Stimulated activated CD8-positive, alpha-beta memory T cell treated with anti-CD3 and anti-CD28 coated beads, Interleukin-2, amount 100 ng/mL, for 1 hour (primary cell): ENCODE measurements around the gene SUN2.

Experiments
- DNase-seq, 2 donors: peaks; one replicate each; pipeline ENCODE4 v3.0.0-alpha.2; 2020; ENCODE audit warnings: low read depth in 2 of 2

SUN2 gene

DNA sequence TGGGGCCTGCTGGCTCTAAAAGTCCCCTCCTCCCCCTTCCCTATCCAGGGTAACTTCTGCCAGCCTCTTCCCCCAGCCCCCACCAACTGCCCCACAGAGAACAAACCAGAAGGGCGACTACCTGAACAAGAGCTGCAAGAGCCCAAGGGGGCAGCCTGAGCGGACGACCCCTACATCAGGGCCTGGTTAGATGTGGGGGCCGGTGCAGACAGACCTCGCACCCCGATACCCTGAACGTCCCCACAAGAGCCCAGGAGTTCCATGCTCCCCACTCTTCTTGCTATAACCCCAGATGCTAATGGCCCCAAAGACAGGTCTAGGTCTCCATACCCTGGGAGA is 20.7 kb downstream of the SUN2 start:
- no peak for DNase-seq

DNA sequence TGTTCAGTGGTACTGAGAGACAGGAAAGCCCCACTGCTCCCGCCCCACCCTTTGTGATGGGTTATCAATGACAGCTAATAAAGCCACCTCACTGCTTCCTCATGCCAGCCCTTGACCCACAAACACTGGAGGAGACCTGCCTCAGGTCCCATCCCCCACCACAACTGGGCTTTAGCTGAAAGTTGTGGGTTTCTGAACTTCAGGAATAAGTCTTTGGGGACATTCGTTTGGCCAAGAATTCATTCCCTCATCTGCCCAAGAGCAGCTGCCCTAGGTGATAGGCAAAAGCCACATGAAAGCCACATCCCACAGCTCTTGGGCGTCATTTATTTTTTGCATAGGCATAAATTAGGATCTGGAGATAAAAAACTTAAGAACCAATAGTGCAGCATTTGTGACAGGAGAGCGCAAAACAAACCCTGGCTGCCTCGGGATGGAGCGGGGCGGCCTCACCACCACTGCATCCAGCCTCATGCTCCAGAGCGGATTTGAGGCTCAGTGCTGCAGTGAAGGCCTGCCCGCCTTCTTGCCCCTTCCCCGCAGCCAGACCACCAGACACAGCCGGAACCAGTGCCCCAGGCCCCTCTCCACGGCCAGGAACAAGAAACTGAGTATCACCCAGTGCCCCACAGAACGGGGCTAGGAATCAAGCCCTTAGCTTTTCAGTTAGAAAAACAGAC is 21.2 kb downstream of the SUN2 start:
- no peak for DNase-seq

DNA sequence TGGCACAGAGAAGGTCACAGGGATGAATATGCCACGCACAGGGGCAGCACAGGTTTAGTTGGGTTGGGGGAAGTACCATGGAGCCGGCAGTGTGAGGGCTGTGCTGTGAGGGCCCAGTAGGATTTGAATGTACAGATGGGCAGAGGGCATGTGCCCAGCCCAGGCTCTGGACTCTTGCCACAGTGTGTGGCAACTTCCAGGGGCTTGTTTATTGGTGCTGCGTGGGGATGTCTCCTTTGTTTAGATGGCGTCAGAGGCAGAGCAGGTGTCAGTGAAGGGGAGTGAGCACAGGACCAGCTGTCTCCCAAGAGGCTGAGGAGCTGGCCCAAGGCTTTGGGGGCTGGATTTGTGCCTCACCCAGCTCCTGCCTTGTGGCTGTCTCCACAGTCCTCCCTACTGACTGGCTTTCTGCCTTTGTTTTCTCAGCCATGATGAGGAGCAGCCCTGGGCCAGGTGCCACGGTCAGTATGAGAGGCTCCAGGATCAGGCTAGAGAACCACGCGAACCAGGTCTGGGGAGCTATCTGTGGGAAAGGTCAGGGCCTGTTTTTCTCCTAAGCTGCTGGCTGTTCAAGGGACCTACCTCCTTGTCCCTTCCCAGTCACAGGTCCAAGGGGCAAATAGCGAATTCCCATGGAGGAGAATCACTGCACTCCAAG is 21.9 kb downstream of the SUN2 start:
- no peak for DNase-seq

DNA sequence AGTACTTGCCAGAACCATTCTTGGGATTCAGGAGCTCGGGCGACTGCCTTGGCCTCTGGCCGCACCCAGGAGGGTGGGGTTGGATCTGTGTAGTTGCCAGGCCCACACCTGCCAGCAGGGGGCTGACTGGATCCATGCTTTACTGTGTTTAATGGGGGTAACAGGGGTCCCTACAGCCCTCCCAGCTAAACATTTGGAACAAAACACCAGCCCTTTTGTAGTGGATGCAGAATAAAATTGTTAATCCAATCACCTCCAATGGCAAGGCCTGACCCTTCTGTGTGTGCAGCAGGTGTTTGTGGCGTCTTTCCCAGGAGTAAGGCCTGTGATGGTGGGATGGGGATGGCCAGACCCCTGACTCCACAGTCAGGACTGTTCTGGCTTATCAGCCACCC is 22.5 kb downstream of the SUN2 start:
- no peak for DNase-seq

DNA sequence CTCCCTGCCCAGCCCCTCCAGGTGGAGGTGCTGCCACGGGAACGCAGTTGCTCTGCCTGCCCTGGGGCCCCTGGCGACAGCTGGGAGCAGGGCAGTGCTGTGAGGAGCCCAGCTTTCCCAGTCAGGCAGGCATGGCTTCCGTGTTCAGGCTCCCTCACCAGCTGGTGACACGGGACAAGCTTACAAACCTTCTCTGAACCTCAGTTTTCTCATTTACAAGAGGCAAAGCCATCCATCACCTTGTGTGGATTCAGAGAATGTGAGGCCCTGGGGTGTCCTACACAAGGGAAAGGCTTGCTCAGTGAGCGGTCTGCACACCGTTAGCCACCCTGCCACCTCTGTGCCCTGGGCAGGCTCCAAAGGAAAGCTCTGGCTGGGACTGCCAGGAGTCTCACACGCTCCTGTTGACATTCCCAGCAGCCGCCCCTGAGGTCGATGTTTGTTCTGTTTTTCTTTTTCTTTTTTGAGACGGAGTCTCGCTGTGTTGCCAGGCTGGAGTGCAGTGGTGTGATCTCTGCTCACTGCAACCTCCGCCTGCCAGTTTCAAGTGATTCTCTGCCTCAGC is 23.5 kb downstream of the SUN2 start:
- no peak for DNase-seq

DNA sequence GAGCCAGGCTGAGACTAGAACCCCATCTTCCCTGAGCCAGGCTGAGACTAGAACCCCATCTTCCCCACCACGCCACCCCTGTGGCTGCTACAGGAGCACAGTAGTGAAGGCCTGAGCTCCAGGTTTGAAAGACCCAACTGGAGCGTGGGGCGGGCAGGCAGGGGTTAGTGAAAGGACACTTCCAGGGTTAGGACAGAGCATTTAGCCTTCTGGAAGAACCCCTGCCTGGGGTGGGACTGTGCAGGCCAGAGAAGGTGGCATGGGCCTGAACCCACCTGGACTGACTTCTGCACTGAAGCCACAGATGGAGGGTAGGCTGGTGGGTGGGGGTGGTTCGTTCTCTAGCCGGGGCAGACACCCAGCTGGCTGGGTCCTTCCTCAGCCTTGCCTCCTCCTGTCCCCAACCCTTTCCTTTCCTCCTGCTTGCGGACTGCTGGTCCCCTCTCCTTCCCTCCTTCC is 24.1 kb downstream of the SUN2 start:
- DNase-seq = no peak

DNA sequence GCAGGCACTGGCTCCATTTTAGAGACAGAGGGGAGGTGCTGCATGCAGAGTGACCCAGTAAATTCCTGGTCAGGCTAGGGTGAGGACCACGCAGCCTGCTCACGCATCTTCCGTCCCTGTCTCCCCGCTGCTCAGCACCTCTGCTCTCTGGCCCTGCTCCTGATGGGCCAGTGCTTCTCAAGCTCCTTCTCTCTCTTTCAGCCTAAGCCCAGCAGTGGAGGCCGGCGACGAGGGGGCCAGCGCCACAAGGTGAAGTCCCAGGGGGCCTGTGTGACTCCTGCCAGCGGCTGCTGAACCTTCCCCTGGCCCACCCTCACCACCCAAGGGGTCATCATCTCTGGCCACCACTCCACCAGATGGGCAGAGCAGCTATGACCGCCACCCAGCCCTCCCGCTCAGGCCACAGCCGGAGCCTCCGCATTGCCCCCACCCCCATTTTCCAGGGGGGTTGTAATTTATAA is 25.4 kb downstream of the SUN2 start:
- no peak for DNase-seq

DNA sequence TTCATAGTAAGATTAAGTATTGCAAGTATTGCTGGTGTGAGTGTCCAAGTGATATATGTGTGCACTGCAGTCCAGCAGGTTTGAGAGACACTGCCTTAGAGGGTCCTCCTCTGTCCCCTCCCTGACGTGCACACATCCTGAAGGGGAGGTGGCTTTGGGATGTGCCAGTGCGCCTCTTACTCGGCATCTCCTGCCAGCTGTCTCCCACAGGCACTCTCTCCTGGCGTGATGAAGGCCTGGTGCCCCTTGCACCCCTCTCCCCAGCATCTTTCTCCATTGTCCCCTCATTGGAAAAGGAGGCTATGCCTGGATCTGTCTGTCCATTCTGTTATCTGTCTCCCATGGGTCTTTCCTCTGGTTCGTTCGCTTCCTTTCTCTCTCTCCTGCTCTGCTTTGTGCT is 25.9 kb downstream of the SUN2 start:
- no peak for DNase-seq

DNA sequence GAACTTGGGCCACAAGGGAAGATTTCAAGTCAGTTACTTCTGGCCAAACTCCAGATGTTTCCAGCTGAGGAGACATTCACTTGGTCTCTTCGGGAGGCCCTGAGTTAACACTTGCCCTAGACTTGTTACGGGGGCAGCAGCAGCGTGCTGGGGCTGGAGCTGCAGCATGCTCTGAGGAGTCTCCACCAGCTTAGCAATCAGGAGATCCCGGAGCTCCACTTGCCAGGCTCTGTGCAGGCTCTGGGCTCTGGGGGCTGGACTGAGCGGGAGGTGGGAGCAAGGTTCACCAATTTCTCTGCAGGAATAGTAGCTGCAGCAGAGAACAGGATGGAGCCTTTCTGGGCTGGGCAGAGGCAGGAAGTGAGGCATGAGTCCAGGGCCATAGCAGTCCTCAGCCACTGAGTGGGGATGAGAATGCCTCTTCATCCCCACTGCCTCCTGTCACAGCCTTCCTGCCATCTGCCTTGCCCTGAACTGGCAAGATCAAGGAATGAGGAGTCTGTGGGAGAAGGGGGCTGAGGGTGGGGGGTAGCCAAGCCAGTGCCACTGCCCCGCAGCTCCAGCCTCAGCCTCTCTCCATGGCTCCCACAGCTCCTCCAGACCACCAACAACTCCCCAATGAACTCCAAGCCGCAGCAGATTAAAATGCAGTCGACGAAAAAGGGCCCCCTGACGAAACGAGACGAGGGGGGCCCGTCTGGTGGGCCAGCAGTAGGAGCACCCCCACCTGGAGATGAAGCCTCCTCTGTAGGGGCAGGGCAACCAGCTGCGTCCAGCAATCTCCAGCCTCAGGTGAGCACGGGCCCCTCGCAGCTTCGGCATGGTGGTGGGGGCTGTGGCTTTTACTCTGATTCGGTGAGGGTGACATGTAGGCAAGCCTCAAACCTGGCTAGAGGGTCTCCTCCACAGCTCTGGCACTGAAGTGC is 26.7 kb downstream of the SUN2 start:
- no peak for DNase-seq

DNA sequence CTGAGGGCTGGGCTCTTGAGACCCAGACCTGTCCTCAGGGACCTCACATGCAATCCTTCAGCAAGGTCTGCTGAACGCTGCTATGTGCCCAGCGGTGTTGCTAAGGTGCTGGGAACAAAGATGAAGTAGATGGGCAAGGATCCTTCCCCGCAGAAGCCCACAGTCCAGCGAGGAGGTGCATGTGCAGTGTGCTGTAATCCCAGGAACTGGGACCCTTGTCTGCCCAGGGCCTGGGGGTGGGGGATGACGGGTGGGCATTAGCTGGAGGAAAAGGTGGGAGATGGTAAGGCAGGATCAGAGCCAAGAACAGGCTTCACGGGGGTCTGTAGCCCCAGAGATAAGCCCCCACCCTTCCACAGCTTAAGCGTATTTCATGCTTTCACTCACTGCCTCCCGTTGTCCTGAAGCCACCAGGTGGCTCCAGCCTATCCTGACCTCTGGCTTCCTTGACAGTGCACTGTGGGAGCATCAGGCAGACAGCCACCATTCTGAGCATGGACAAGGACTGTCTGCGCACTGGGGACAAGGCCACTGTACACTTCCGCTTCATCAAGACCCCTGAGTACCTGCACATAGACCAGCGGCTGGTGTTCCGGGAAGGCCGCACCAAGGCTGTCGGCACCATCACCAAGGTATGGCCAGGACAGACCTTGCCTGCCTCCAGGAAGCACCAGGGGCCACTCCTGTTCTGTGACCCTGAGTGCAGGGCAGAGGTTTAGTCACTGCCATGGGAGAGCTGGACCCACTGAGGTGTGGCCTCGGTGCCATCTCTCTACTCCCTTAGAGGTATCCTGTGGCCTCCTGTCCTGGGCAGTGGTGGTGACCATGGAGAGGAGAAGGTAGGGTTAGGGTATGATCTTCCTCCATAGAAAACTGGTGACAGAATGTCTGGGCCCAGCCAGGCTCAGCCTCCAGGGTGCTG is 28.0 kb downstream of the SUN2 start:
- no peak for DNase-seq

DNA sequence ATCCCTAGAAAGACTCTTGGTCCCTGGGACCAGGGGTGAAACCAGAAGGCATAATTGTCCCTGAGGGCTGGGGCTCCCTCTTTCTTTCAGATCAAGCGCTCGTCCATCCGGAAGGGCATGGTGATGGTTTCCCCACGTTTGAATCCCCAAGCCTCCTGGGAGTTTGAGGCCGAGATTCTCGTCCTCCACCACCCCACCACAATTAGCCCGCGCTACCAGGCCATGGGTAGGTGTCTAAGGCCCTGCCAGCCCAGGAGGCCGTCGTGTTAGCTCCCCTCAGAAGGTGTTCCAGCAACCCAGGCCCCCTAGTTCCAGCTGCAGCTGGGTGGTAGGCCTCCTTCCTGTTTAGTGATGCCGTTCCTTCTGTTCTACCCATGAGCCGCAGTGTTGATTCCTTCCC is 28.7 kb downstream of the SUN2 start:
- no peak for DNase-seq

DNA sequence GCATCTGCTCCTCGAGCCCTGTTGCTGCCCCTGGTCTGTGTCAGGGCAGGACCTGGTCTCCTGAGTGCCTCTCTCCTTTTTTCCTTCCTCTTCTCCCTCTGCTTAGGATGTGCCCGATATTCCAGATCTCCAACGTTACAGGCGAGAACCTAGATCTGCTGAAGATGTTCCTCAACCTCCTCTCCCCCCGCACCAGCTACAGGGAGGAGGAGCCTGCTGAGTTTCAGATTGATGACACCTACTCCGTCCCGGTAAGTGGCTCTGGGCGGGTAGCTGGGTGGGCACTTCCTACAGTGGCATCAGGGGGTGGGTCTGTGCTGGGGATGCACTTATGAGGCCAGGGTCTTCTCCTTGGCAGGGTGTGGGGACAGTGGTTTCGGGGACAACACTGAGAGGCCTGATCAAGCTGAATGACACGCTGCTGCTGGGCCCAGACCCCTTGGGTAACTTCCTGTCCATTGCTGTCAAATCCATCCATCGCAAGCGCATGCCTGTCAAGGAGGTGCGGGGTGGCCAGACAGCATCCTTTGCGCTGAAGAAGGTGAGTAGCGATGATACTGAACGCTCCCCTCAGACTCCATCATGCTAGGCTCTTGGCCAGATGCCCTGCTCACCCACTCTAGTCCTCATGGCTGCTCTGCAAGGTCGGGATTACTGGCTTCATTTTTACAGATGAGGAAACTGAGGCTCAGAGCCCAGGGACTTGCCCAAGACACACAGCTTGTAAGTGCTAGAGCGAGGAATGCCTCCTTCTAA is 29.7 kb downstream of the SUN2 start:
- DNase-seq = no peak

DNA sequence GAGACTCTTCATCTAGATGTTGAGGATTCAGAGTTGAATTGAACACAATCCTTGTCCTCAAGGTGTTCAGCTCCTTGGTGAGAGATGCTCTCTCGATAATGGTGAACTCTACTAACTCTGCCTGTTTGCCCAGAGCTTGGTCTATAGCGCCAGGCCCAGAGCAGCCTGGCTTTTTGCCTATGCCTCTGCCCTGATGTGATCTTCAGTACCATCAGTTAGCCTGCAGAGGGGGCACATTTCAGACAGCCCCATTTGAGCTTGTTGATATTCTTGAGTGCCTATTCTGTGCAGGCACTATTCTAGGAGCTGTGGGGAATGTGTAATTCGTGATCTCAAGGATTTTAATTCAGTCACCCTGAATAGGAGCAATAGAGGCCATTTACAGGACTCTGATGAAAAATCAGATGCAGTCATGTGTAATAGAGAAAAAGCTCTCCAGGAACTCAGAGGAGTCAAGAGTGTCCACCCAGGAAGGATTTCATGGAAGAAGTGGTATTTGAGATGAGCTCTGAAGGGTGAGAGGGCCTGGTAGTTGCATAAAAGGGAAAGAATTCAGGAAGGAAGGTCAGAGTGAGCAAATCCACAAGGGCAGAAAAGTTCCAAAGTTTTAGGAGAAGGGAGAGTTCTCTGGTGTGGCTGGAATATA is 30.7 kb downstream of the SUN2 start:
- no peak for DNase-seq

DNA sequence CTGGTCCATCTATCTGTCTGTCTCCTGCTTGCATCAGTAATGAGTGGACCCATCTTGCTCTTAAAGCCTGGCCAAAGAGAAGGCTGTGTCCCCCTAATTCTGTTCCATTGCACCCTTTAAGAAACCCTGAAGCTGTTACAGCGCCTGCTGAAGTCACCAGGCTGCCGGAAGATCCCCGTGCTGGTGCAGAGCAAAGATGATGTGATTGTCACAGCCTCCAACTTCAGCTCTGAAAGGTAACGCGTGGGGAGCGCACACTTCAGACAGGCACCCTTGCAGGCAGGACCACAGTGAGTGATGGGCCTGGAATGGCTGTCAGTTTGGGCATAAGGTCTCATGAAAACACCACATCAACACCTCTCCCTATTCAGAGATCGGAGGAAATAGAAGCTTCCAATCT is 31.6 kb downstream of the SUN2 start:
- DNase-seq = no peak

DNA sequence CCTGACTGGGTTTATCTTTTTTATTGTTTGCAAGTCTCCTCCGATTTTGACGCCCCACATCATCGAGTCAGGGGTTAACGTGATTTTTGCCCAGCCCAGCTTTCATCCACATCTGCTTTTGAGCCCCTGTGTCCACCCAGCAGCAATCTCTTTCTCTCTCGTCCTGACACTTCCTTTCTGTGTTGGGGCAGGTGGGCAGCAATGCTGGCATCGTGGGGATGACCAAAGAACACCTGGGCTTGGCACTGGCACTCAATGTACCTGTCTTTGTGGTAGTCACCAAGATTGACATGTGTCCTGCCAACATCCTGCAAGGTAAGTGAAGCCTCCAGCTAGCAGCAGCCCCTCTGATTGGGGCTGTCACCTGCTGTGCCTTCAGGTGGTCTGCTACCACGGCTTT is 34.2 kb downstream of the SUN2 start:
- DNase-seq = no peak

DNA sequence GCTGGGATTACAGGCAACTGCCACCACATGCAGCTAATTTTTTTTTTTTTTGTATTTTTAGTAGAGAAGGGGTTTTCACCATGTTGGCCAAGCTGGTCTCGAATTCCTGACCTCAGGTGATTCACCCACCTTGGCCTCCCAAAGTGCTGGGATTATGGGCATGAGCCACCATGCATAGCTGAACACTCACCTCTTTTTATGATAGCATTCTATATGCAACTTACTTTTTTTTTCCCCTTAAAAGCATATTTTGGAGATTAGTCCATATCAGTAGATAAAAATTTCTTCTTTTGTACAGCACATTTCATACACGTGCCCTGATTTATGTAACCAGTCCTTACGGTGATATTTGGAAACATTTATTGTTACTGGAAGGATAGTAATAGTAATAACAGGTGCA is 35.4 kb downstream of the SUN2 start:
- no peak for DNase-seq

DNA sequence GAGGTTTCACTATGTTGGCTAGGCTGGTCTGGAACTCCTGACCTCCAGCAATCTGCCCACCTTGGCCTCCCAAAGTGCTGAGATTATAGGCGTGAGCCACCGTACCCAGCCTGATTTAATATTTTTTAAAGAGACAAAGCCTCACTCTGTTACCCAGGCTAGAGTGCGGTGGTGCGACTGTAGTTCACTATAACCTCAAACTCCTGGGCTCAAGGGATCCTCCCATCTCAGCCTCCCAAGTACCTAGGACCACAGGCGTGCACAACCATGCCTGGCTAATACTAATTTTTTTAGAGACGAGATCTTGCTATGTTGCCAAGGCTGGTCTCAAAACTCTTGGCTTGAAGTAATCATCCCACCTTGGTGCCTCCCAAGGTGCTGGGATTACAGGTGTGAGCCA is 36.6 kb downstream of the SUN2 start:
- DNase-seq = no peak

DNA sequence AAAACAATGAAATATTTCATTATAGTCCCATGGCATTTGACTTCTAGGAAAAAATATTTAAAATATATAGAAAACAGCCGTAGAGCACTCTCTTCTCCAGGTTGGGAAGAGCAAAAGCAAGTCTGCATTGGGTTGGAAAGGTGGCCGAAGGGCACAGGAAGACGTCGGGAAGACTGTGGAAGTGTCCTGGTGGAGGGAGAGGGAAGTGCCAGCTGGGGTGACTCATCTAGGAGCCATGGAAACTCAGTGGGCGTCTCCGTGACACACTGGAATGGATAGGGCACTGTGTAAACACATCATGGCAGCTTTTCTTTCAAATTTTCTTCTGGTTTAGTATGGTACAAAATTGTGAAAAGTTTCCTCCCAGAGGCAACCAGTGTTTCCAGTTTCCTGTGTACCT is 37.4 kb downstream of the SUN2 start:
- DNase-seq = no peak

DNA sequence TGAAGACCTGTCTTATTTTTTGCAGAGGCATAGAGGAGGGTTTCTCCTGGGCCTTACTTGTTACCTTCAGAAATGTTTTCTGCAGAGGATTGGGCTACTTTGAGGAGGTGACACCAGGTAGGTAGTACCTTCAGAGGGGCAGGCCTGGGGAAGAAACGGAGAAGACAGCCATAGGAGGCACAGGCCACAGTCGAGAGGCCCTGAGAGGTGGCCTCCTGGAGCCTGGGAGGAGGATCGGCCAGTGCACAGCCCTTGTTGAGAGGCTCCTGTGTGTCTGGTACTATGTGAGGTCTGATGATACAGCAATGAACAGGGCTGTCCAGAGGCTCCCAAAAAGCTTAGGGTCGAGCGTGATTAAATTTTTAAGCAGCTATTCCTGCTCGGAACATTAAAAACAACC is 38.6 kb downstream of the SUN2 start:
- no peak for DNase-seq

DNA sequence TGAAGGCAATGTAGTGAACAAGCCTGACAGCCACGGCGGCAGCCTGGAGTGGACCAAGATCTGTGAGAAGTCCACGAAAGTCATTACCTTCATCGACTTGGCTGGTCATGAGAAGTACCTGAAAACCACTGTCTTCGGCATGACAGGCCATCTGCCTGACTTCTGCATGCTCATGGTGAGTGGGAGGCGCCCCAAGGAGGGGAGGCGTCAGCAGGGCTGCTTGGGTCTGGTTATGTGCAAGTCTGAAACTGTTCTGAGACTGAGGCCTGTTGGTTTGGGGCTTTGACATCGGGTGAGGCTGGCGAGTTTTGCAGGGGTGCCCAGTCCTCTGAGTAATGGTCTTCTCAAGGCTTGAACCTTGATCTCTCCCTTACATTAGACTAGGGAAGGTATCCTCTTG is 39.0 kb downstream of the SUN2 start:
- DNase-seq = no peak
